HG03060 (cell line): ENCODE measurements around the gene BRD1.

Experiments used
- ATAC-seq: cut with Tn5 transposase; IDR thresholded peaks from one replicate; pipeline ENCODE4 v1.9.1; 2021; ENCODE audit warnings: low read depth, moderate number of reproducible peaks; ENCODE audit not compliant: unreplicated experiment

BRD1 gene

DNA sequence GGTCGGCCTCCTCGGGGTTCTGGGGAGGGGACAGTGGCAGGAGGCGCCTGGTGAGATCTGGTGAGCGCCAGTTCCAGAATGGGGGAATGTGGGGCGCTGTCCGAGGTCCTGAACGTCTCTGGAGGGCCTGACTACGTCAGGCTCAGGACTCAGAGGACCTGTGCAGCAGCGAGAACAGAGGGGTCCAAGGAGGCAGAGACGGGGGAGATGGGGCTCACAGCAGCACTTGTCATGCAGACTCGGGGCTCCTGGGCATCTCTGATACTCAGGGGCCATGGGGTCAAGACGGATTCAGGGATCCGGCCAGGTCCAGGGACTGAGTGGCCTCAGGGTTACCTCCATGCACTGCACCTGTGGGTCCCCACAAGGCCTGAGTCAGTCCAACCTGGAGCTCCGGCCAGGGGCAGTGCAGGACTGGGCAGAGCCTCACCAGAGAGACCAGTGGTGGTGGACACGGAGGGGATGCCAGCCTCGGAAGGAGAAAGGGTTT is 92.2 kb downstream of the BRD1 start:
- no peak for ATAC-seq

DNA sequence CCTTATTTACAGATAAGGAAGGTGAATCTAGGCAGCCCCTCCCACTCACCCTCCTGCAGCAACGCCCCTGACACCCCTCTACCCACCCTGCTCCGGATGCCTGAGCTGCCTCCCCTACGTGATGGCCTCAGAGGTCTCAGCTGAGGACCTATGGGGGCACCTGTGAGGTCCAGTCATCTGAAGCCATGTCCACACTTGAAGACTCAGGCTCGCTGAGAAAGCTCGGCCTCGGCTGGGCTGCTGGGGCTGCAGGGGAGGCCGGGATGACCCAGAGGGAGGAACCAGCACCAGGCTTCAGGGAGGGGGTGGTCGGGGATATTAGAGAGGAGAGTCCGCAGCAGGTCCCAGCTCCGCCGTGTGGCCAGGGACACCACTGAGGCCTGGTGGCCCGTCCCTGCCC is 92.8 kb downstream of the BRD1 start:
- ATAC-seq: no peak

DNA sequence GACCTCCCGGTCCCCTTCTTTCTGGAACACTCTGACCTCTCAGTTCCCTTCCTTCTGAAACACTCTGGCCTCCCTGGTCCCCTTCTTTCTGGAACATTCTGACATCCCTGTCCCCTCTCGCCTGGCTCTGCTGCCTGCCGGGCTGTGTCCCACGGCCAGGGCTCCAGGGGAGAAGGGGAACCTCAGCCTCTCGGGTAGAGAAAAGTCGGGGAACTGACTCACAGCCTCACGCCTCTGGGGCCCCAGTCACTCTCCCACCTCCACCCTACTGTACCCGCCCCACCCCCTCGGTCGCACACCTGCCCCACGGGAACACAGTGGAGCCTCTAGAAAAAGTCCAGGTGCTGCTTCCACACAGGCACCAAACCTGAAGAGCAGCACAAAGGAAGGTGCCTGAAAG is 93.3 kb downstream of the BRD1 start:
- no peak for ATAC-seq

DNA sequence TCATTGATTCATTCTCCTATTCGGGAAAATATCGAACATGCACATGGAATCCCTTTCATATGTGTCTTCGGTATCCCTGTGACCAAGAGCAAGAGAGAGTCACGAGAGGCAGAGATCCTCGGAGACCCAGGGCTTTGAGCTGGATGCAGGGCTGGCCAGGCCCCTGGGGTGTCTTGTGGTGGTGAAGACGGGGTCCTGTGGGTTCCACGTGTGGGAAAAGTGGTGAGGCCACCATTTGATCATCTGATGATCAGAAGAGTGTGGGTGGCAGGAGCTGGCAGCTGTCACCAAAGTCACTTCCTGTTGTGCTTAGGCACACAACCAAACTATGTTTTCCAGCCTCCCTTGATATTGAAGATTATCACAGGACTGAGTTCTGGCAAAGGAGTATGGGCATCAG is 94.0 kb downstream of the BRD1 start:
- no peak for ATAC-seq

DNA sequence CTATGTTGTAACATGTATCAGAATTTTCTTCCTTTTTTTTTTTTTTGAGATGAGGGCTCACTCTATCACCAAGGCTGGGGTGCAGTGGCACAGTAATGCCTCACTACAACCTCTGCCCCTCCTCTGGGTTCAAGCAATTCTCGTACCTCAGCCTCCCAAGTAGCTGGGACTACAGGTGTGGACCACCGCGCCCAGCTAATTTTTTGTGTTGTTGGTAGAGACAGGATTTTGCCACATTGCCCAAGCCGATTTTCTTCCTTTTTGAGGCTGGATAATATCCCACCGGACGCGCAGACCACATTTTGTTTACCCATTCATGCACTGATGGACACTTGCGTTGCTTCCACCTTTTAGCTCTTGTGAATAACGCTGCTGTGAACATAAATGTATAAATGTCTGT is 97.0 kb downstream of the BRD1 start:
- ATAC-seq: no peak

DNA sequence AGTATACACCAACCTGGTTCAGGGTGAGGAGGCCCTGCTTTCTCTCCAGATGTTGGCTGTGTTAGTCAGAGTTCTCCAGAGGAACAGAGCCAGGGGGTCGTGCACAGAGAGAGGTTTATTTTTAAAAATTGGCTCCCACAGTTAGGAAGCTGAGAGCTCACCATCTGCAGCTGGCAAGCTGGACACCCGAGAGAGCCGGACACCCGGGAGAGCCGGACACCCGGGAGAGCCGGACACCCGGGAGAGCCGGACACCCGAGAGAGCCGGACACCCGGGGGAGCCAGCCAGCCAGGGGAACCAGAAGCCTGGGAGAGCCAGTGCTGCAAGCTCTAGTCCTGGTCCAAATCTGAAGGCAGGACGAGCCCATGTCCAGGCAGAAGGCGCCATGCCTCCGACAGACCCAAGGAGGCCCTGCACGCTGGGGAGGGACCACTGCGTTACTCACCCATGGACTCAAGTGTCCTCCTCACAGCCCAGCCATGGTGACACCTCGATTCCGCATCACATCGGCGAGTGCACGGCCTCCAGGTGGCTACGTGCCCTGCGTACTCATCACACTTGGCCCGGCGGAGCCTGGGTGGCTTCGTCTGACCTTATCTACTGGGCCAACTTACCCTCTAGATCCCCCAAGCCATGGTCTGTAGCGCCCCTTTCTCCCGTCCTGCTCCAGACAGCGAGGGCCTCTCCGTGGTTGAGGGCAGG is 99.0 kb downstream of the BRD1 start:
- ATAC-seq: no peak

DNA sequence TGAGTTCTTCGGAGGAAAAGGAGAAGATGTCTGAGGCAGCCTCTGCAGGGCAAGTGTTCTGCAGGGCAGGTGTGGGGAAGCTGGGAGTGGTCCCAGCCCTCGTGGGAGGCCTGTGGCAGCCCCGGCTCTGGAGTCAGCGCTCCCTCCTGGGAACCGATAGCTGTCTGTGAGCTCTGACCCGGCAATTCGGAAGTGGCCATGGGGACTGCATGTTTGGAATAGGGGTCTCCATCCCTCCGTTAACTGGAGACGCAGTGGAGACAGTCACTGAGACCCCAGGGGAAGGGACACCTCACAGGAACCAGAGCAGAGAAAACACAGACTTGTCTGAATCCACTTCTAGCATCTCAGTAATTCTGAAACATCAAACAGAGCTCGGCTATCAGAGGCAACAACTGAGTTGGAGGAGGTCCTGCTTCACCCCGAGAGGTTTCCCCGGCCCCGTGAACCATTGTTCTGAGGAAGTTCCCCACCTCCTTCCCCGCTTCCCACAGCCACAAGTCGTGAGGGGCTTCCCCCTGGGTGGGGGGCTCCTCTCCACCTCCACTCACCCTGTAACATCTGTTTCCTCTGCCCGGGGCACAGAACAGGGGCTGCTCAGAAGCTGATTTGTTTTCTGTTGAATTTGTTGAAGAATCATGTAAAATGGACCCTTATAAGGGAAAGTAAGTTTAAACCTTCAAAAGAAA is 99.6 kb downstream of the BRD1 start:
- no peak for ATAC-seq

DNA sequence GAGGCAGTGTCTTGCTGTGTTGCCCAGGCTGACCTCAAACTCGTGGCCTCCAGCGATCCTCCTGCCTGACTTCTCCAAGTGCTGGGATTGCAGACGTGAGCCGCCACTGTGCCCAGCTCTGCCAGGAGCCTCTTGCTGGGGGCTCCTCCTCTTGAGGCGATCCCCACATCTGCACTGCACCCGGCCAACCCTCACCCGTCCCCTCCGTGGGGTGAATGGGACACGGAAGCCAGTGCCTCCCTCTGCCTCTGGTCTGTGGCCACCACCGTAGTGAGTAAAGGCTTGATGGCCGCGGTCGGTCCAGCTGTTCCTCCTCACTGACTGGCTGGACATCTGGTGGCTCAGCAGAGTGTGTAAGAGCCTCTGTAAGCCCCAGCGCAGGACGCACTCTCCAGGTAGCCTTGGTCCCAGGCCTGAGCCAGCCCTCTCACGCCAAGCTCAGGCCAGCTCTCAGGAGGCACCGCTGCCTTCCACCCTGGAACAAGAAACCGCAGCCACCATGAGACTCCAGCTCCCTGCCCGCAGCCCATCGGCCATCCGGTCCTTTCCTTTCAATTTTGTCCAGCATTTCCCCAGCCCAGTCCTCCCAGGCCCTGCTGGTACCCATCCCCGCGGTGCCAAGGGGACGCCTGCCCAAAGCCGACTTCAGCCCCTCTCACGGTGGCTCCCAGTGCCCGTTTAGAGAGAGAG is 100.3 kb downstream of the BRD1 start:
- no peak for ATAC-seq

DNA sequence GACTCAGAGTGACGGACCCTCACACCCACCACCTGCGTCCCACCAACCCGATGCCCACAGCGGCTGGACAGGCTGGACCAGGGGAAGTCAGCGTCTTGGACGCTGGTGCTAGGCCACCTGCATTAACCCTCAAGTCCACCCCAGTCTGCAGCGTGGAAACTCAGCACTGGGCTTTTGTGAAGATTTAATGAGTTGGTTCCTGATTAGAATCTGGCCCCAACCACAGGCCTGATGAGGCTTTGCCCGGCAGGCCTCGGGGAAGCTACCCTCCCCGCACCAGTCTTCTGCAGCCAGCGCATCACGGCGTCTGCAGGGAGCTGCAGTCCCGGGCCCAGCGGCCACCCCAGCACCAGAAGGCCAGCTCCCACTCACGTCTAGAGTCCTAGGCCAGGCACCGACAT is 101.0 kb downstream of the BRD1 start:
- no peak for ATAC-seq

DNA sequence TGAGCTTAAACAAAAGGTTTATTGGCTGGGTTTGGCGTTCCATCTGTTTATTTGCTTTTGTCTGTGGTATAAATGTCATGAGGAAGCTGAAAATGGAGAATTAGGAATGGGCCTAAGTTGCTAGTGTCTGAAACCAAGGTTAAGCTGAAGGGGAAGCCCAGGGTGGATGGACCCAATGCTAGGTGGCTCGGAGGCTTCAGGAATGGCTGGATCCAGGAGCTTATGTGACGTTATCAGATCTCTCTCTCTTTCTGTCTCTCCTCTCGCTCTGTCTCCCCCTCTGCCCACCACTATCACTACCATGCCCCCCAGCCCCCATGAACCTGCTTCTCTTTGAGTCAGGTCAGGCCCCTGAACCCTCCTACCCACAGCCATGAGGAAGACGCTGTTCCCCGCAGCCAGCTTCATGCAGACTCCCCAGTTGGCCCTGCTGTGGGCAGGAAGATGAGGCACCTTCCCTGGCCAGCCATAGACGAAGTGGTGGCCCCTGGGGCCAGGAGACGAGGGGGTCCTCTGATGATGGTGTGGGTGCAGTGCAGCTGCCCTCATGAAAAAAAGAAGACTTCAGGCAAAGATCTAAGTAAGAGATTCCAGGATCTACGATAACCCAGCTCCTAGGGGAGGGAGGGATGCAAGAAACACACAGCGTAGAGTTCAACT is 101.5 kb downstream of the BRD1 start:
- no peak for ATAC-seq

DNA sequence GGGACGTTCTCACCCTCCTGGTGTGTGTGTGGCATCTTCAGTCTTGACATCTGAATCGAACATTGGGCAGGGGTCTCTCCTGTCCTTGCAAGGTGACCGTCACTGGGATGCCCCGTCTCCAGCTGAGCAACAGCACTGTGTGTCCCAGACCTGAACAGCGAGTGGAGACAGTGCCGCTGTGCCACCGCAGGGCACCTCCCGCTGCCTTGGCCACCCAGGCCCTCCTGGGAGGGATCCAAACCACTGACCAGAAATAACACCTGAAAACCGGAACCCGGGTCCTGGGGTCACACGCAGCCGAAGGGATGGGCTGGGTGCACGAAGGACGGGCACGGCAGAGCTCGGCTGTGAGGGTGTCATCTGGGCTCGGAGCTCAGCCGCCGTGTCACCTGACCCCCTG is 102.2 kb downstream of the BRD1 start:
- ATAC-seq: no peak

DNA sequence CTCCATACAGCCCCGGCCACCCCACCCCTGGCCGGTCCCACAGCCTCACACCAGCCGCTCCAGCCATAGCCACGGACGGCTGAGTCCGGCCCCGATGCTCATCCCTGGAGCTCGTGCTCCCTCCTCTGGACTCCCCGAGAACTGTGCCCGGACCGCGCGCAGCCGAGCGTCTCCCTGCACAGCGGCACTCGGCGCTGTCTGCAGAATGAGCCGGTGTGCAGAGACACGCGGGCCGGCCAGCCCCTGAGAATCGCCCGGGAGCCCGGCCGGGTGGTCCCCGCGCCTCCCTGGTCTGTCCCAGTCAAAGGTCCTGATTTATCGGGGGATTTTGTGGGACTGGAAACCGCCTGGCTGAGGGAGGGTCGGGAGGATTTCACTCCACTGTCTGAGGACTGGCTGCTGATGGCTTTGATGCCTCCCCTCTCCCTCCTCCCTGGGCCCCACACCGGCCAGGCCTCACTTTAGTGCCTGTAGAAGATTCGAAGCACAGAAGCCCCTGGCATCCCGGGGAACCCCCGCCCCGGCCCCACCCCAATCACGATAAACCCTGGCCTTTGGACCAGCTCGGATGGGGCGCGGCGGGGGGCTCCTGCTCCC is 102.7 kb downstream of the BRD1 start:
- ATAC-seq: no peak

DNA sequence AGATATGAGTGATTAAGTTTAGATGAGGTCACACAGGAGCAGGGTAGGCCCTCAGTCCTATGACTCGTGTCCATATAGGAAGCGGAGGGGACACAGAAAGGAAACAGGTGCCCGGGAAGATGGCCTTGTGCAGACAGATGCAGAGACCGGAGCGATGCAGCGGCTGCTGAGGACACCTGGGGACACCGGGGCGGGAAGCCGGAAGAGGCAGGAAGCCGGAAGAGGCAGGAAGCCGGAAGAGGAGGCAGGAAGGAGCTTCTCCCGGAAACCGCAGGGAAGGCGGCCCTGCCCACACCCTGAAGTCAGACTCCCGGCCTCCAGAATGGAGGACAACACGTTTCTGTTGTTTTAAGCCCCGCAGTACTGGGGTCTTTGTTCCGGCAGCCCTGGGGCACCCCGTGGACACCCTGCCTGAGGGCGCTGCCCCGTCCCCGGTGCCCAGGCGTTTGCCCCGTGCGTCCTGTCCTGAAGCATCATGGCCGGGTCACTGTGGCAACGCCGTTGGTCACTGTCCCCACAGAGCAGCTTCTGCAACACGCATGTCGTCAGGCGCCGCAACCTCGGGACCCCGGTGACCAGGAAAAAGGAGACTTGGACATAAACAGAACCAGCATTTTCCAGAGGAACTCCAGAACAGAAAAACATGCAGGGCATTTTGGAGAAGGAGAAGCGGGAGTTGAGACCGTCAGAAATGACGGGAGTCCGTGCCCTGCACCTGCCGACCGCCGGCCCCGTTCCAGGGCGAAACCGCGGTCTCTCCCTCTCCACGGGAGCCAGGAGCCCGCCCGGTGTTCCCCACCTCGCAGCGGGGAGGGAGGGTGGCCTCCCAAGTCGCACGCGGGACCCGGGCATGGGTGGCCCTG is 103.4 kb downstream of the BRD1 start:
- ATAC-seq: no peak

DNA sequence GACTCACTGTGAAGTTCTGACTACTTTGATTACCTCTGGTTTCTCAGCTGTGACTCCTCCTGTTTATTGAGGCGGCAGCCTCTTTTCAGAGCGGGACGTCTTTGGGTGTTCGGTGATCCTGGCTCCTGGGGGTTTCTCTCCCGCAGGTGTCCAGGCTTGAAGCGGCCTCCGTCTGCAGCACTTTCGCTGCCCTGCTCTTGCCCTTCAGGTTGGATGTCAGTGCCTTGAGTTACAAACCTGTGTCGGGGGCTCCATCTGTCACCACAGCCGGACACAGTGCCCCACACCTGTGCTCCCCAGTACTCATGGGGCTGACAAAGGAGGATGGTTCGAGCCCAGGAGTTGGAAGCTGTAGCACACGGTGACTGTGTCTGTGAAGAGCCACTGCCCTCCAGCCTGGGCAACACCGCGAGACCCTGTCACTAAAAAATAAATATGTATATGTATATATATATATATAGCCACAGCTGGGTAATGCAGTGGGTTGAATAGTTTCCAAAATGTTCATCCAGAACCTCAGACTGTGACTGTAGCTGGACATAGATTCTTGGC is 104.1 kb downstream of the BRD1 start:
- ATAC-seq: no peak
